ENCODE measurements around the gene PARP15. TPM values are rescaled to one million over a fixed set of nuclear protein-coding genes. Genes with fewer than 3 reads are reported as not detected.

Gene PARP15
- total RNA-seq, 1 experiment from 2014 or later: 0.24 TPM

DNA sequence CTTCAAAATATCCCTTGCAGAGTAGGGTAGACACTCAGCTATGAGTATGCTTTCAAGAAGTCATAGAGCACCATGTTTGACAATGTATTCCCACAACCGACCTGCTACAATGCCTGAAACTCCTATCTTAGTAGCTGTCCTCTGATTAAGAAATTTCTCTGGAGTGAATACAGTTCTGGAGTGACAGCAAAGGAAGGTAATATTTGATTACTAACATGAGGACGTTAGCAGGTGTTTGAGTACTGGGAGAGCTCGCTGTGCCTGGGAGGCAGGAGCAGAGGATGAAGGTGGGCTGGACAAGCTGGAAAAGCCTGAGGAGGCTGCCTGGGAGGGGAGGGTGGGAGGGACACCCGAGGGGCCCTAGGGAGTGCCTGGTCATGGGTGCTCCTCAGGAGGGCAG, 42.9 kb downstream of the PARP15 start:
- Histone ChIP-seq H3K27me3 (ENCODE audit: insufficient read depth, low read length) (no peaks in the 10 kb centered on the region), H2AK5ac (ENCODE audit: insufficient read length, low read length) (no peak overlapping the region), H2BK5ac (ENCODE audit: insufficient read length, low read length) (no peak overlapping the region), H3K14ac (ENCODE audit: insufficient read depth, low read length) (no peak overlapping the region), H4K5ac (ENCODE audit: insufficient read length, low read depth, low read length) (no peak overlapping the region), H2BK20ac (ENCODE audit: low read depth, low read length, poor library complexity, severe bottlenecking) (no peak overlapping the region), H3K27ac (ENCODE audit: insufficient read length, low read depth, low read length) (no peak overlapping the region), H3K79me2 (ENCODE audit: insufficient read depth, low read length) (no peaks in the 10 kb centered on the region), H3K23ac (ENCODE audit: insufficient read length, low read depth, low read length) (no peak overlapping the region), H3K9ac (ENCODE audit: extremely low read depth, insufficient read length, low read length) (no peak overlapping the region), H3K23me2 (ENCODE audit: insufficient read length, low read depth, low read length, poor library complexity, severe bottlenecking) (no peaks in the 10 kb centered on the region), H3K9me3 (ENCODE audit: control insufficient read depth, low read depth, low read length) (no peaks in the 10 kb centered on the region), H3K4me2 (ENCODE audit: insufficient read depth, insufficient read length, low read length) (no peak overlapping the region), H2AFZ (ENCODE audit: low read length) (no peak overlapping the region), H2BK15ac (ENCODE audit: low read depth, low read length) (no peak overlapping the region), H3K79me1 (ENCODE audit: insufficient read depth, low read depth, low read length, poor library complexity, severe bottlenecking) (no peaks in the 10 kb centered on the region), H2BK12ac (ENCODE audit: insufficient read length, low read depth, low read length) (no peak overlapping the region), H3K18ac (ENCODE audit: insufficient read length, low read depth, low read length) (no peak overlapping the region), H2BK120ac (ENCODE audit: low read depth, low read length, poor library complexity, severe bottlenecking) (no peak overlapping the region), H4K8ac (replicated peaks; ENCODE audit: insufficient read length, low read depth, low read length) (no peak overlapping the region), H3K4me1 (ENCODE audit: insufficient read depth, low read length) (0 out of 2 replicates have a peak, but pooled peaks cover under 1% of the 10 kb centered on the region), H4K20me1 (ENCODE audit: control insufficient read depth, insufficient read depth, insufficient read length) (no peaks in the 10 kb centered on the region), H3K56ac (ENCODE audit: insufficient read length, low read depth, low read length) (no peak overlapping the region), H4K91ac (ENCODE audit: insufficient read length, low read depth, low read length) (no peak overlapping the region), H3T11ph (ENCODE audit: low read length) (no peak overlapping the region), H3K4ac (ENCODE audit: low read depth, low read length) (no peak overlapping the region)
- peaks cover 12 to 14% of the 10 kb centered on the region in 2 experiments for H3K4me1 Mint-ChIP-seq
- peaks cover 6% of the 10 kb centered on the region for H3K27me3 Mint-ChIP-seq (ENCODE audit: low read depth)
- H3K4me3 Mint-ChIP-seq: no peak overlapping the region
- no peak overlapping the region for H3K27ac Mint-ChIP-seq
- H3K9me3 Mint-ChIP-seq: no peaks in the 10 kb centered on the region; a peak in 1 of 5 replicates
- TF ChIP-seq, protein P1, sequence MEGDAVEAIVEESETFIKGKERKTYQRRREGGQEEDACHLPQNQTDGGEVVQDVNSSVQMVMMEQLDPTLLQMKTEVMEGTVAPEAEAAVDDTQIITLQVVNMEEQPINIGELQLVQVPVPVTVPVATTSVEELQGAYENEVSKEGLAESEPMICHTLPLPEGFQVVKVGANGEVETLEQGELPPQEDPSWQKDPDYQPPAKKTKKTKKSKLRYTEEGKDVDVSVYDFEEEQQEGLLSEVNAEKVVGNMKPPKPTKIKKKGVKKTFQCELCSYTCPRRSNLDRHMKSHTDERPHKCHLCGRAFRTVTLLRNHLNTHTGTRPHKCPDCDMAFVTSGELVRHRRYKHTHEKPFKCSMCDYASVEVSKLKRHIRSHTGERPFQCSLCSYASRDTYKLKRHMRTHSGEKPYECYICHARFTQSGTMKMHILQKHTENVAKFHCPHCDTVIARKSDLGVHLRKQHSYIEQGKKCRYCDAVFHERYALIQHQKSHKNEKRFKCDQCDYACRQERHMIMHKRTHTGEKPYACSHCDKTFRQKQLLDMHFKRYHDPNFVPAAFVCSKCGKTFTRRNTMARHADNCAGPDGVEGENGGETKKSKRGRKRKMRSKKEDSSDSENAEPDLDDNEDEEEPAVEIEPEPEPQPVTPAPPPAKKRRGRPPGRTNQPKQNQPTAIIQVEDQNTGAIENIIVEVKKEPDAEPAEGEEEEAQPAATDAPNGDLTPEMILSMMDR (conservative IDR thresholded peaks at IDR 0.05): no peak
- no peak for DNase-seq
- no peaks in the 10 kb centered on the region for H3K36me3 Mint-ChIP-seq (ENCODE audit: insufficient read depth in 1 of 3, low read depth in 3 of 3)
- no CpG with 5 or more reads among the region's 4 CpGs for WGBS (ENCODE audit: extremely low coverage, insufficient read length, low lambda C conversion rate)
